COLO668 (cell line): Measurements from ENCODE around the gene GHITM.
"Not testable (repeated sequence)": the region's sequence is repeated elsewhere in the genome, so short reads cannot be mapped to it uniquely, and the experiment has no call there.

Experiments
- DNase-seq: peaks from one replicate; lab custom pipeline; 2025; ENCODE audit not compliant: unreplicated experiment; lab: John Stamatoyannopoulos, UW

Gene GHITM

DNA sequence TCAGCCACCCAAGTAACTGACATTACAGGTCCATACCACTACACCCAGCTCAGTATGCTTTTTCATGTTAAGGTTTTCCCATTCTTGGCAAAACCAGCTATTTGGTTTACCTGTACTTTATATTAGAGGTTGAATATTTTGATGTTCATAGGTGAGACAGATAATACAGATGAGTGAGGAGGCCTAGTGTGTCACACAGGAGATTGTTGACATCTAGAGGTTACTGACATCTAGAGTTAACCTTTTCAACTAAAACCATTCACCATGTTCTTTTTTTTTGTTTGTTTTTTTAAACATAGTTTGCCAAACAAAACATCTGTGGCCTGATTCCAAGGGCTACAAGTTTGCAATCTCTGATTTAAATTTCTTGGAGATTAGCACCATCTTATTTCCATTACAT lies 8.0 kb downstream of the GHITM start:
- no peak for DNase-seq

DNA sequence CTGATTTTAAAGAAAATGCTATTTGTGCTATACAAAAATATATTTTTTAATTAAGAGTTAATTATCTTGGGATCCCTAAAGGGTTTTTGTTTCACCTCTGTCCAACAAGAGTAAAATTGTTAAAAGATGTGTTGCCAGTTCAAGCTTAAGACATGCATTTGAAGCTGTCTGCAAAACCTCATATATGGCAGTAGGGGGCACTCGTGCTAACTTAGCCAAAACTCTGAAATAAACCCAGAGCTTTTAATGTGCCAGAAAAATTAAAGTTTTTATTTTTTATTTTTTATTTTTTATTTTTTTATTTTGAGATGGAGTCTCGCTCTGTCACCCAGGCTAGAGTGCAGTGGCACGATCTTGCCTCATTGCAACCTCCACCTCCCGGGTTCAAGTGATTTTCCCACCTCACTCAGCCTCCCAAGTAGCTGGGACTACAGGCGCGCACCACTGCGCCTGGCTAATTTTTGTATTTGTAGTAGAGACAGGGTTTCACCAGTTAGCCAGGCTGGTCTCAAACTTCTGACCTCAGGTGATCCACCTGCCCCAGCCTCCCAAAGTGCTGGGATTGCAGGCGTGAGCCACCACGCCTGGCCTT lies 8.8 kb downstream of the GHITM start:
- DNase-seq: not testable (repeated sequence)

DNA sequence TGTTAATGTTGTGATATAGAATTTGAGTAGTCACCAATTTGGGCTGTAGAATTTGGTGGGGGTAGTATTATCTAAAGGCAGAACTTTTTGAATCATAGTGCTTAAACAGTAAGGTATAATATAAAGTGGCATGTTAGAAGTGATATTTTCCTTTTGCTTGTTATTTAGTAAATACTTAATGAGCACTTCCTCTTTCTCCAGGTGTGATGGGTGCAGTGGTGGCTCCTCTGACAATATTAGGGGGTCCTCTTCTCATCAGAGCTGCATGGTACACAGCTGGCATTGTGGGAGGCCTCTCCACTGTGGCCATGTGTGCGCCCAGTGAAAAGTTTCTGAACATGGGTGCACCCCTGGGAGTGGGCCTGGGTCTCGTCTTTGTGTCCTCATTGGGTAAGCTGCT lies 10.5 kb downstream of the GHITM start:
- DNase-seq: no peak

- DNase-seq: no peak
Observed at GRCh38 chr10:84152769-84153168, 13.5 kb downstream of the GHITM start.

GRCh38 chr10:84155521-84155920 lies 16.2 kb downstream of the GHITM start:
- no peak for DNase-seq

DNA sequence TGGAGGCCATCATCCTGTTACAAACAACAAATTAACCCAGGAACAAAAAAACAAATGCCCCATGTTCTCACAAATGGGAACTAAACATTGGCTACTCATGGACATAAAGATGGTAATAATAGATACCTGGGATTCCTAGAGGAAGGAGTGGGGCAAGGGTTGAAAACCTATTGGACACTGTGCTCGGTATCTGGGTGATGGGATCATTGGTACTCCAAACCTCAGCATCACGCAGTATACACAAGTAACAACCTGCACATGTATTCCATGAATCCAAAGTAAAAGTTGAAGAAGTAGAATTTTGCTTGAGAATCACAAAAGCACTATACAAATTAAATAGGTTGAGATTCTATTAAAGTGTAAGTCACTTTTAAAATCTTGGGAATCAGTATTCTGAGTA lies 16.7 kb downstream of the GHITM start:
- DNase-seq: no peak

DNA sequence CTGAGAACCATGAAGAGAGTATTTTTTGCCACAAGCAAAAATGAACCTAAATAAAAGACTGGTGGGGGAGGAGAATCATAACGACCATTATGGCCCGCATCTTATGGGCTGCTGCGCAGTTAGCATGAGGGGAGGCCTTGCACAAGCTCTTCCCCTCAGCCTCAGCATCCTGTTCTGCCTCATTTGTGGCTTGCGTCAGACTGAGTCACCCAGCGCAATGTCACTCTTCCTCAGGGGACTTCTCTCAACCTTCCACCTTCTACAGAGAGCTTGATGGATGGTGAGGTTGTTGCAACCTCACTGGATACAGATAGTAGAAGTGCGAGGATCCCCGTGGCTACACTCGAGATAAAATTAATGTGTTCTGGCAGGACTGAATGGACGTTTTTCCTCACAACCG lies 17.5 kb downstream of the GHITM start:
- no peak for DNase-seq

DNA sequence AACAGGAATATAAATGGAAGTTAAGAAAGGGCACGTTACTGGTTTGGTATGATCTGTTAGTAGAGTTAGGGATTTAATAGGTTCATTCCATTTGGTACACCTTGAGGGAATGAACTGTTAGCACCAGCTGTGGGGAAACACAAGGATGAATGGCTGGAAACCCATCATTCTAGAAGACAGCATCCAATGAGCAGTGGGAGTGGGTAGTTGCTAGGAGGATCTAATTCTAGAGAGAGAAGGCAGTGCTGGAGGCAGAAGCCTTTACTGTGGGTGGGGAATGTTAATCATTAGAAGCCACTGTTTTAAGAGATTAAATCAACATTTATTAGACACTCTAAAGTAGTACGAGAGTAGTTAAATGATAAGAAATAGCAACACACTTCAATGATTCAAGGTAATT lies 18.8 kb downstream of the GHITM start:
- no peak for DNase-seq

- DNase-seq: no peak
Observed at GRCh38 chr10:84158550-84158949, 19.2 kb downstream of the GHITM start.

- no peak for DNase-seq
Observed at GRCh38 chr10:84159076-84159685, 19.9 kb downstream of the GHITM start.

DNA sequence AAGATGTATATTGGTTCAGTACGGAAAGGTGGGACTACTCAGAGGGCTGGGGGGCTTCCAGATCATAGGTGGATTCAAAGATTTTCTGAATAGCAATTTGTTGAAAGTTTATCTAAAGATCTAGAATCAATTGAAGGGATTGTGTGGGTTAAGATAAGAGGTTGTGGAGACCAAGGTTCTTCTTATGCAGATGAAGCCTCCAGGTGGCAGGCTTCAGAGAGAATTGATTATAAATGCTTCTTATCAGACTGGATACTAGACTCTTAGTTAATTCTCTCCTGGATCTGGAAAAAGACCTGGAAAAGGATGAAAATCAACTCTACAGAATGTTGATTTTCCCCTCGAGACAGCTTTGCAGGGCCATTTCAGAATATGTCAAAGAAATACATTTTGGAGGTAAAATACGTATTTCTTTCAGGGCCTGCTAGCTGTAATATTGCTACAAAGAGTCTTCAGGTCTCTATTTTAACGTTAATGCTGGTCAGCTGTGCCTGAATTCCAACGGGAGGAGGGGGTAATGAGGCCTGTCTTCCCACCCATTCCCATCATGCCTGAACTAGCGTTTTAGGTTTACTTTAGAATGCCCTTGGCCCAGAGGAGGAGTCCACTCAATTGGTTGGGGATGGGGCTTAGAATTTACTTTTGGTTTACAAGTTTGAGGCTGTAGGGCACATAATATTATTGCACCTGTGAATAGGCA lies 21.5 kb downstream of the GHITM start:
- no peak for DNase-seq

DNA sequence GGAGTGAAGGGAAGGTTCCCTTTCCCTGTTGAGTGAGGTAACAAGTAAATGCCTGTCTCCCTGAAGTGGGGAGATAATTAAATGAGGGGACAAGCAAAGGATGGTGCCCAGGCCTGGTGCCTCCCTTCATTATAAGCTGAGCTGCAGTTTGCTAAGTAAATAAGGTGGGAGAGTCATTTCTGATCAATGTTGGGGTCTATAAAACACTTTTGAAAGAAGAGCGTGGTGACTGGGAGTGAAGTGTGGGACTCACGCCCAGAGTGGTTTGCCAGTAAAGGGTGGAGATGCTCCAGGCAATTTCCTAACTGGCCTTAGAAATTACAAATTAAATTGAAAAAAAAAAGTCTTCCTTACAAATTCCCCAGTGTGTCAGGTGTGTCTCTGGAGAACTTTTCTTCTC lies 24.7 kb downstream of the GHITM start:
- no peak for DNase-seq

GRCh38 chr10:84164442-84164841 lies 25.1 kb downstream of the GHITM start:
- DNase-seq: no peak

DNA sequence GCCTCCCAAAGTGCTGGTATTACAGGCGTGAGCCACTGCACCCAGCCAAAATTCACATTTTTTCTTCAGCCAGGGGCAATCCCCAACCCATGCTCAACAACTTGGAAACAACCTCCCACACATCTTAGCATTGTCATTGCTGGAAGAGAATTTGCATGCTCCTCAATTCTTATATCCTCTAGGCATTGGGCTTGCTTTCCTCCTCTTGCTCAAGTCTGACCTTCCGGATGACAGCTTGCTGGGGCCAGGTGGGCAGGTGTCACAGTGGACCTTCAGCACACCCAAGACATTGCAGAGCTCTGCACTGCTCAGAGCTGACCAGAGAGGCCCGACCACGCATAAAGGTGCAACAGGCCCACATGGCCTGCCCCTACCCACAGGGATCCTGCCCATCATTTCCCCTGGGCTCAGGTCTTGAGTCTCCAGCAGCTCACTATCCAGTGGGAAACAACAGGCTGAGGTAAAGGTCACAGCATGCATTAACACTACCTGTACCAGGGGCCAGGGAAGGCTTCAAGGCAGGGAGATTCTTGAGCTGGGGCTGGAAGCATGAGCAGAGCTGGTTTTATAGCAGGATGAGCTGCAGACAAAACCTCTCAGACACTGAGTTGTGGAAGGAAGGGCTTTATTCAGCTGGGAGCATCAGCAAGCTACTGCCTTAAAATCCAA lies 27.4 kb downstream of the GHITM start:
- DNase-seq: no peak

- DNase-seq: not testable (repeated sequence)
Observed at GRCh38 chr10:84167289-84167653, 28.0 kb downstream of the GHITM start.

DNA sequence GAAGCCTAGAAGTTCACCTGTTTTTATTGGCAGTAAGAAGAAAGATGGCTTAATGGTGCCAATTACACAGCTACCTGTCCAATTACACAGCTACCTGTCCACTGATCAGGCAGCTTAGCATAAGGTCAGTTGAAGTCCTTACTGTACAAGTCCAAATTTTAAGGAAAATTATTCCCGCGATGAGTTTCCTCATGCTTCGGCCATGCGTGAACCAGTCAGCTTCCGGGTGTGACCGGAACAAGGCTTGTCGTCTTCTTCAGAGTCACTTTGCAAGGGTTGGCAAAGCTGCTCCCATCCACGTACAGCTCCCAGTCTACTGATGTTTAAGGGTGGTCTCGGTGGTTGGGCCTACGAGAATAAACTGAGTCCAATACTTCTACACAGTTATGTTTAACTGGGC lies 29.1 kb downstream of the GHITM start:
- DNase-seq: not testable (repeated sequence)

DNA sequence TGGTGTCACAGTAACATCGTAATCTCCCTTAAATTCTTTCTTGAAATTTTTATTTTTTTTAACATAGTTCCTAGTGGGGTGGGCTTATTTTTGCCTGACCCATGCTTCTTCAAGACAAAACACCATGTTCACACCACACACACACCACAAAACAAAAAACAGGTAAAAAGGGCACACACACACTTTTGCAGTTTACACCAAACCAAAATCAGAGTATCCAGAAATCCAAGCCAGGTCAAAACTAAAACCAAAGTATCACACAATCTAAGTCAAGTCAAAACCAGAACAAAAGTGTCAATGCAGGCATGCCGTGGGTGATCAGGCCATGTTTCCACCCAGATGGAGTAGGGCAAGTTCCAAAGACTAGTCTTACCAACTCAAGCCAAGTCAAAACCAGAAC lies 31.9 kb downstream of the GHITM start:
- not testable (repeated sequence) for DNase-seq

DNA sequence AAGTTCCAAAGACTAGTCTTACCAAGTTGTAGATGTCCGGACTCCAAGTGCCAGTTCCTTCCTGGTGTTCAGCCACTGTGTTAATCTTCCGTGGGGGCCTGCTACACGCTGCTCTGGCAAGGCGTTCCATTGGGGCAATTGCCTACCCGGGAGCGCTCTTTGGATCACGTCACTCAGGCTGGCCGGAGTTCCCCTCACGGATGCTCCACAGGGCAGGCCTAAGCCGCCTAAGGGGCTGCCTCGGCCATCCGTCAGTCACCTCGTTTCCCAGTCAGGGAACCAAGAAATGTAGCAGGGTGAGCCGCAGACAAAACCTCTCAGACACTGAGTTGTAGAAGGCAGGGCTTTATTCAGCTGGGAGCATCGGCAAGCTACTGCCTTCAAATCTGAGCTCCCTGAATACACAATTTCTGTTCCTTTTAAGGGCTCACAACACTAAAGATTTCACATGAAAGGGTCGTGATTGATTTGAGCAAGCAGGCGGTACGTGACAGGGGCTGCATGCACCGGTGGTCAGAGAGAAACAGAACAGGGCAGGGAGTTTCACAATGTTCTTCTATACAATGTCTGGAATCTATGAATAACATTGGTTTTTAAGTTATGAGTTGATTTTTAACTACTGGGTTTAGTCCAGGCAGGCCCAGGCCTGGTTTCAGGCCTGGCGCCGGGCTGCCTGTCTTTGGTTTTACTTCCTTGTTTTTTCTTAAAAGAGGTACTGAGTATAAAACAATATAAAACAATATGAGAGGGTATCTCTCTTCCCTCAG lies 32.6 kb downstream of the GHITM start:
- not testable (repeated sequence) for DNase-seq

DNA sequence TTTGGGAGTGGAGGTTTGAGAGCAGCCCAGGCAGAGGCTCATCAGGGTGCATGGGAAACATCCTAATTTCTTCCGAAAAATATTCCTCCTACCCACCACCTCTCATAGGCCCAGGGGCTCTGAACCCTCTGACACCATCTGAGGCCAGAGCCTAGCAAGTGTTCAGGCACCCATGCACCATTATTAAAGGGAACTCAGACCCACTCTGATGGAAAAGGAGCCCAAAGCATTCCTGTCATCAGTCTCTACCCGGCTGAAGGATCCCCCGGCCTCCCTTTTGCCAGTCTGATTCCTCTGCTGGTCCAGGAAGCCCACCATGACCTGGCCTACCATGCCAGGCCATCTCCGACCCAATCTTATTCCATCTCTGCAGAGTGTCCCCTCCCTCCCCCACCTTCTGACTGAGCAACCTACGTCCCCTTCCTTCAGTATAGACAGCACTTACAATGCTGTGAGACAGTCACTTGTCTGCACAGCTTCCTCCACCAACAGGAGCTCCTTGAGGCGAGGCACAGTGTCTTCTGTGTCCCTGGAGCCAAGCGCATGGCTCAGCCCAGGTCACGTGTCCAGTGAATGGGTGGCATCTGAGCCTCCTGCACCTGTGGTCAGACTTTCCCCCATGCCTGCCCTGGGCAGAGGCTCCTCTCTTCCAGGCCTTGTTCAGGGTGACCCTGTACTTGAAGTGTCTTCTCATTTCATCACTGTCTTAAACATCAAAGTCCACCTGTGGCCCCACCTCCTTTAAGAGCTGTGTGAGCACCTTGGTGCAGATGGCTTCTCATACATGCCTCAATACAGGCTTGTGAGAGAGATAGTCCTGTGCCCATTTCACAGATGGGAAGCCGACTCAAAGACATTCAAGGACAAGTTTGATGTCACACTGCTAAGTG lies 33.4 kb downstream of the GHITM start:
- no peak for DNase-seq

GRCh38 chr10:84173501-84173929 lies 34.2 kb downstream of the GHITM start, which contains the start of gene GPR15LG:
GPR15LG (plus strand) TSS chr10:84173801; CDS start chr10:84173852, 51 bp downstream.
- no peak for DNase-seq
